ENCODE measurements around the gene FSIP1.

The FSIP1 gene

GRCh38 chr15:39582286-39582976 lies 200.2 kb downstream of the FSIP1 start:
- no peak for DNase-seq (ENCODE audit: low spot score)

GRCh38 chr15:39581793-39582285 lies 200.8 kb downstream of the FSIP1 start:
- no peak for DNase-seq (ENCODE audit: low spot score)

- no peak for DNase-seq (ENCODE audit: low spot score)
Measured at GRCh38 chr15:39581242-39581792, 201.3 kb downstream of the FSIP1 start.

GRCh38 chr15:39580485-39581241 lies 202.0 kb downstream of the FSIP1 start, which contains the start of gene THBS1:
THBS1 (plus strand) TSS chr15:39581079; CDS start chr15:39581858, 779 bp downstream.
- DNase-seq (ENCODE audit: low spot score): peak; percentile 95

- peak; percentile 84 for DNase-seq (ENCODE audit: low spot score)
Measured at GRCh38 chr15:39580117-39580484, 202.5 kb downstream of the FSIP1 start.

GRCh38 chr15:39579487-39580116 lies 203.0 kb downstream of the FSIP1 start:
- DNase-seq (ENCODE audit: low spot score): peak; percentile 79

- no peak for DNase-seq (ENCODE audit: low spot score)
Measured at GRCh38 chr15:39578851-39579486, 203.7 kb downstream of the FSIP1 start.

GRCh38 chr15:39575180-39575579 lies 207.5 kb downstream of the FSIP1 start:
- no peak for DNase-seq (ENCODE audit: low spot score)

GRCh38 chr15:39574427-39574826 lies 208.2 kb downstream of the FSIP1 start:
- peak; percentile 82 for DNase-seq (ENCODE audit: low spot score)

GRCh38 chr15:39573844-39574243 lies 208.8 kb downstream of the FSIP1 start:
- DNase-seq (ENCODE audit: low spot score): no peak

GRCh38 chr15:39573287-39573686 lies 209.4 kb downstream of the FSIP1 start:
- DNase-seq (ENCODE audit: low spot score): no peak

GRCh38 chr15:39565851-39566250 lies 216.8 kb downstream of the FSIP1 start:
- DNase-seq (ENCODE audit: low spot score): no peak

GRCh38 chr15:39564972-39565665 lies 217.5 kb downstream of the FSIP1 start:
- no peak for DNase-seq (ENCODE audit: low spot score)

GRCh38 chr15:39558421-39558820 lies 224.2 kb downstream of the FSIP1 start:
- no peak for DNase-seq (ENCODE audit: low spot score)

GRCh38 chr15:39556461-39556860 lies 226.2 kb downstream of the FSIP1 start:
- DNase-seq (ENCODE audit: low spot score): no peak

GRCh38 chr15:39555885-39556284 lies 226.8 kb downstream of the FSIP1 start:
- no peak for DNase-seq (ENCODE audit: low spot score)

- no peak for DNase-seq (ENCODE audit: low spot score)
Measured at GRCh38 chr15:39554746-39555387, 227.8 kb downstream of the FSIP1 start.

- no peak for DNase-seq (ENCODE audit: low spot score)
Measured at GRCh38 chr15:39553947-39554693, 228.5 kb downstream of the FSIP1 start.

GRCh38 chr15:39552556-39552955 lies 230.1 kb downstream of the FSIP1 start:
- DNase-seq (ENCODE audit: low spot score): no peak

GRCh38 chr15:39551476-39551875 lies 231.2 kb downstream of the FSIP1 start:
- DNase-seq (ENCODE audit: low spot score): no peak

Measured in GM03348 (cell line).